Medulla oblongata (tissue), 1 donor: ENCODE results near the gene IPO11.
"Not testable (repeated sequence)": the region's sequence is repeated elsewhere in the genome, so short reads cannot be mapped to it uniquely, and the experiment has no call there.

Experiments used
- DNase-seq: peaks from one replicate; pipeline ENCODE4 v3.0.0-alpha.2; 2015; ENCODE audit errors: extremely low spot score

IPO11 gene

GRCh38 chr5:62448528-62448927 lies 36.0 kb downstream of the IPO11 start:
- no peak for DNase-seq

- no peak for DNase-seq
Observed at GRCh38 chr5:62450259-62450658, 37.7 kb downstream of the IPO11 start.

GRCh38 chr5:62457071-62457470 lies 44.5 kb downstream of the IPO11 start:
- DNase-seq, result no peak

- peak; percentile 72 for DNase-seq
Observed at GRCh38 chr5:62460578-62460983, 48.0 kb downstream of the IPO11 start.

- no peak for DNase-seq
Observed at GRCh38 chr5:62461561-62461960, 49.0 kb downstream of the IPO11 start.

GRCh38 chr5:62465985-62466925 lies 53.7 kb downstream of the IPO11 start:
- no peak for DNase-seq

GRCh38 chr5:62473209-62473608 lies 60.6 kb downstream of the IPO11 start:
- no peak for DNase-seq

- no peak for DNase-seq
Observed at GRCh38 chr5:62475072-62475471, 62.5 kb downstream of the IPO11 start.

- no peak for DNase-seq
Observed at GRCh38 chr5:62477801-62478200, 65.2 kb downstream of the IPO11 start.

- DNase-seq, result no peak
Observed at GRCh38 chr5:62483556-62483955, 71.0 kb downstream of the IPO11 start.

- DNase-seq, result no peak
Observed at GRCh38 chr5:62486672-62487071, 74.1 kb downstream of the IPO11 start.

- no peak for DNase-seq
Observed at GRCh38 chr5:62488531-62488930, 76.0 kb downstream of the IPO11 start.

GRCh38 chr5:62489471-62489870 lies 76.9 kb downstream of the IPO11 start:
- no peak for DNase-seq

- no peak for DNase-seq
Observed at GRCh38 chr5:62494772-62495171, 82.2 kb downstream of the IPO11 start.

GRCh38 chr5:62496876-62497275 lies 84.3 kb downstream of the IPO11 start:
- DNase-seq, result no peak

GRCh38 chr5:62498961-62499360 lies 86.4 kb downstream of the IPO11 start:
- DNase-seq, result no peak

- no peak for DNase-seq
Observed at GRCh38 chr5:62499756-62500155, 87.2 kb downstream of the IPO11 start.

- DNase-seq, result no peak
Observed at GRCh38 chr5:62502456-62503101, 90.0 kb downstream of the IPO11 start.

- DNase-seq, result no peak
Observed at GRCh38 chr5:62504129-62504528, 91.6 kb downstream of the IPO11 start.

- no peak for DNase-seq
Observed at GRCh38 chr5:62506659-62507460, 94.3 kb downstream of the IPO11 start.

GRCh38 chr5:62508760-62509159 lies 96.2 kb downstream of the IPO11 start:
- DNase-seq, result not testable (repeated sequence)

GRCh38 chr5:62509806-62510205 lies 97.2 kb downstream of the IPO11 start:
- no peak for DNase-seq
